NCI-H1417 treated with DMSO at 0.1 percent for 48 hours (cell line): Measurements from ENCODE around the gene HAUS3.
A peak's percentile ranks its signal among the peaks of the same experiment; 100 is the strongest.

Experiments used
- DNase-seq: peaks from one replicate; lab custom pipeline; 2025; lab: John Stamatoyannopoulos, UW

HAUS3 gene

DNA sequence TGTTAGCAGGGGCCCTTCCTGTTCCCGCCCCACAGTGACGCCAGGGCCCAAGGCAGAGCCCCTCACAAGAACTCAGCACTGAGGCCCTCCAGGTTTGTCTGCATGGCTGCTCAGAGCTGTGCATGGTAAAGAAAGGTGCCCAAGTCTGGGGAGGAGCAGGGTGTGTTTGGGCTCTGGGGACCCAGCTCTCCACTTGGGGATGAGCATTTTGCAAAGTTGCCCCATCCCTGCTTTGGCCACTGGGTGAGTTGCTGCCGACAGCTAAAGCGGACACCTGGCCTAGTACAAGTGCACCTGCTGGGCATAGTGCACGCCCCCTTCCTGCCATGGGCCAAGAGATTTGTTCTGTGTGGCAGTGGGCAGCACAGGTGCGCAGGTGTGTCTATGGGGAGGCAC lies 22.0 kb upstream of the HAUS3 start:
- DNase-seq: peak; percentile 13

- DNase-seq: no peak
Measured at GRCh38 chr4:2262944-2263250, 21.0 kb upstream of the HAUS3 start.

- peak; percentile 92 for DNase-seq
Measured at GRCh38 chr4:2262145-2262943, 20.4 kb upstream of the HAUS3 start.

- DNase-seq: no peak
Measured at GRCh38 chr4:2261853-2262144, 19.9 kb upstream of the HAUS3 start, which contains the start of gene MXD4. TSS of gene MXD4 (minus strand) at chr4:2262109. CDS start at chr4:2261980, 129 bp downstream.

DNA sequence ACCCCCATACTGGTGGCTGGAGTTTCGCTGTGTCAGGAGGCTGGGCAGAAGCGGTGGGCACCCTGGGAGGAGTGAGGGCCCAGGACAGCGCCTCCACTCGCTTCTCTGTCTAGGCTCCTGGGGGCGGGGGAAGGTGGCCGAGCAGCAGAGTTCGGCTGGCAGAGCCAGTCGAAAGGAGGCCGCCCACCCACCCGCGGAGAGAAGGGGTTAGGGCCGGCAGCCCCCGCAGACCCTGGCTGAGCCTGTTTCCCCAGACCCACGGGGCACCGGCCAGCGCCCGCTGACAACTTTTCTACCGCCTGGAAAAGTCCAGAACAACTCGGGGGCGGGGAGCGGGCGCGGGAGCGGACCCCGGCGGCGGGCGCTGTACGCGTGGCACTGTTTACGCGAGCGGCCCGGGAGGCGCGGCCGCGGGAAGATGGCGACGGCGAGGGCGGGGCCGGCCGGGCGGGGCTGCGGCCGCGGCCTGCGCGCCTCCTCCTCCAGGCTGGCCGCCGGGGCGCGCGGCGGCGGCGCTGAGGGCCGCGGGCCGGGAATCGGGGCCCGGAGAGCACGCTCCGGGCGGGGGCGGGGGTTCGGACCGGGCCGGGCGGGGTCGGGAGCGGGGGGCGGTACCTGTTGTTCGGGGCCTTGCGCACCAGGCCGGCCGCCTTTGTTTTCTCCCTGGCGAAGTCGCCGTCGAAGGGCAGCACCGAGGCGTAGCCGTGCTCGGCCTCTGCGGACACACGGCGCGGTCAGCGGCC lies 19.4 kb upstream of the HAUS3 start:
- DNase-seq: no peak

DNA sequence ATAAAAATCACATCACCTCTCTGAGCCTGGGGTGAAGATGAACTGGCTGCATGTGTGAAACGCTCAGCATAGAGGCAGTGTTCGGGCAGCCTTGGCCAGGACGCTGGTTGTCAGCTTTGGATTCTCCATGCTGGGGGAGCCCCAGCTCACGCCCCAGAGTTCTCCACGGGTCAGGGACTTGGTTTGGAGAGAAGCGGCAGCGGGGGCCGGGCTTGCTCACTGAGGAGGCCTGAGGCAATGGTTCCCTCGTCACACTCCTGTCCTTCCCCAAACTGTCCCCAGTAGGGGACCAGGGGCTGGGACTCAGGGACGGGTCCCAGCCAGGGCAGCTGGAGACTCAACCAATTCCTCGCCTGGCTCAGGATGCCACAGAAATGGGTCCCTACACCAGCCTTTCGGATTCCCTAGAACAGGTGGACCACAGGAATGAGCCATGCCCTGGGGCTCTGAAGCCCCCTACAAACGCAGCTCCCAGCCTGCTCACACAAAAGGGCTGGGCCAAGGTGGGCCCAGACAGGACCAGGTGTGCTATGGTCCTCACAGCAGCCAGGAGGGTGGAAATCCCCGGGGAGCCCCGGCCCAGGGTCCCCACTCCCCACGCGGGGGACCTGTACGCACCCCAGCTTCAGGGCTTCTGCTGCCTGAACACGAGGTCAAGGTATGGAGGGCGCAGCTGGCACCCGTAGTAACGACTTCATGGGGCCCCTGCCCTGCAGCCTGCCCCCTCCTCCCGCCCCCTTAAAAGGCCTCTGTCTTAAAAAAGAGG lies 18.6 kb upstream of the HAUS3 start:
- DNase-seq: no peak

GRCh38 chr4:2259541-2260343 lies 17.8 kb upstream of the HAUS3 start:
- DNase-seq: no peak

DNA sequence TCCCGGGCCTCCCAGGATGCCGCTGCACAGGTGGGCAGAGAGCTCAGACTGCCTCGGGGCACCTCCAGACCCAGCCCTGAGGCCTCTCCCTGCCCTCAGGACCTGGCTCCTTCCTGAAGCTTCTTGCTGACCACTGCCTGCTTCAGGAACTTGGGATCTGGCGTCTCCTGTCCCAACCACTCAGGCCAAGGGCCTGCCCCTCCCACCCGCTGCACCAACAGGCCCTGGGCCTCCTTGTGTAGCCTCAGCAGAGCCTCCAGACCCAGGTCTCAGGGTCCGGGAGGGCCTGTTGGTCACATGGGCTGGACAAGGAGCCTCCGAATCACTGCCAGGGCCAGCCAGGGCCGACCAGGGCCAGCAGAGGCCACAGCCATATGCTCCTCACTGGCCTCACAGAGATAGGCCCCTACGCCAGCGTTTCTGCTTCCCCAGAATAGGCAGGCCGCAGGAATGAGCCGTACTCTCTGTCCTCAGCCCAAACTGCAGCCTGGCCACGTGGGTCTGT lies 17.2 kb upstream of the HAUS3 start:
- no peak for DNase-seq

DNA sequence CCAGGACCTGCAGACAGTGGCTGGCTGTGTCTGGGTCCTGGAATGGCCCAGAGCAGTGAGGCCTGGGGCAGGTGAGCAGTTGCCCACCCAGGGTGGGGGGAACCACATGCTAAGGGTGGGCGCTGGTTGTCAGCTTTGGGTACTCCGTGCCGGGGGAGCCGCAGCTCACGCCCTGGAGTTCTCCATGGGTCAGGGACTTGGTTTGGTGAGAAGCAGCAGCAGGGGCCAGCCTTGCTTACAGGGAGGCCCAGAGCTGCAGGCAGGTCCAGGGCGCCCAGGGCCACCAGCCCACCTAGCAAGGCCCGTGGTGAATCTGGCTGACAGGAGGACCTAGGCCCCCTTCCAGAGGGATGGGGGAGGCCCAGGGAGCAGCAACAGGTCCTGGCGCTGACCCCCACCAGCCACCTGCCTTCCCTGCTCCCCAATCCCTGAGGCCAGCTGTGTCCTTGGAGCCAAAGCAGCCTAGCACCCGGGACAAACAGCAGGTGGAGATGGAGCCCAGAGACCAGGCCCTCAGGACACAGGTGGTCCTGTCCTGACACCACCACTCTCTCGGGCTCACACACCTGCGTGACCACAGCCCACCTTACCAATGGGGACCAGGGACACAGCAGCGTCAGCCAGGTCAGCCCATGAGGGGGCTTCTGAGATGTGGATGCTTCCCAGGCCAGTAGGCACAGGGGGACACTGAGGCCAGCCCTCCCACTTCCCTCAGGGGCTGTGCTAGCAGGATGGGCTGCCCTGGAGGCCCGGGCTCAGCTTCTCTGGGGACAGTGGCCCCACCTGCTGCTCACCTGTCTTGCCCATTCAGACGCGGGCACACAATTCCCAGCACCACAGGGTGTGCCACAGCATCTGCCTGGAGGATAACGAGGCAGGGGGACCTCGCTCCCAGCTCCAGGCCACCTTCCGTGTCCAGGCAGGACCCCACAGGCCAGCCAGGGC lies 16.4 kb upstream of the HAUS3 start:
- no peak for DNase-seq

- no peak for DNase-seq
Measured at GRCh38 chr4:2257361-2258081, 15.6 kb upstream of the HAUS3 start.

GRCh38 chr4:2256781-2257191 lies 14.9 kb upstream of the HAUS3 start:
- no peak for DNase-seq

DNA sequence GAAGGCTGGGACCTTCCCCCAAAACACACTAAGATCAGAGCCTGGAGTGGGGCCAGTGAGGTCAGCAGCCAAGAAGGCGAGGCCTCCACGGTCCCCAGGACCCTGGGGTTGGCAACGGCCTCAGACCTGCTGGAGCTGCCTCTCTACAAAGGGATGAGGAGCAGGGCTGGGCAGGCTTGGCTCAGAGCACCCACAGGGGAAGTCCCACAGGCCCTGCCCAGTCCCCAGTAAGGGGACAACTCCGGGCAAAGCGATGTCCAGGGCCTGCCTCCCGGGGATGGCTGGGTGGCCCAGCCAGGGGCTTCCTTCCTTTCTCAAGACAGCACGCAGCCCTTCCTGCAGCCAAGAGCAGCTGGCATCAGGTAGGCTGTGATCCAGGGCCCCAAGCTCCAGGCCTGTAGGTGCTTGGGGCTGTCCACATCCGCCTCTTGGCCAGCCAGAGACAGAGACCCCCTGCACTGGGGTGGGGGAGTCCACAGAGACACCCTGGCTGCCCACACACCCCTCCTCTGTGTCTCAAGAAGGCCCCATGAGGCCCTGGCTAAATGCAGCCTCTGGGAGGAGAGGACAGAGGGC lies 14.3 kb upstream of the HAUS3 start:
- no peak for DNase-seq

- no peak for DNase-seq
Measured at GRCh38 chr4:2255501-2256155, 13.7 kb upstream of the HAUS3 start.

DNA sequence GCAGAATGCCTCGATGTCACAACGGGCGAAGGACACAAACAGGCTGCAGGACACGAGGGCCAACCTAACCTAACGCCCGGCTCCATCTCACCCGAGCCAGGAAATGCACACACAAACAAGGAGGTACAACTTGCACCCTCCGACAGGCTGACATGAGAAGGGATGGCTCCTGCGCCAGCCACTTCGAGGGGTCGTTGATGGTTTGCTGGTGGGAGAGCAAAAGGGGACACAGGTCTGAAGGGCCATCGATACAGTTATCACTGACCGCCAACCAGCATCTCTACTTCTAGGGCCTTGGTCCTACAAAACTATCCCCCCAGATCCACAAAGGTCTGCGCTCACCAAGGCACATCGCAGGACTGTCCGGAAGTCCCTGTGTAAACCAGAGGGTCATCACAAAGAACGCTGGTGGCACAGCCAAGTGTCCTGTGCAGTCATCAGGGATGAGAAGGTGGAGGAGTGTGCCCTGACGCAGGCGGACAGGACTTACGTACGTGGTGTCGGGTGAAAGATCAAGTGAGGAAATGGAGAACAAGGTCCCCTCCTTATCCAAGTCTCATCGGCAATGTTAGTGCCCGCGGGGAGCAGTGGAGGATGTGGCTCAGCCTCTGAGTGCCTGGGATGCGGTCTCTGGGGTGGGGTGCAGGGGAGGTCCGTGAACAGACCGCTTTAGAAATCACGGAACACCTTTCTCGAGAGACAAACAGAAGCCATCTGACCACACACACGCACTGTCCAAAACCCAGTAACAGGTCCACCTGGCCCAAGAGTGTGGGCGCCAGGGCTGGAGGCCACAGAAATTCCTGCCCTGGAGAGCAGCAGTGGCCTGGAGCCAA lies 13.0 kb upstream of the HAUS3 start:
- no peak for DNase-seq

GRCh38 chr4:2253160-2254084 lies 11.5 kb upstream of the HAUS3 start:
- no peak for DNase-seq

- DNase-seq: no peak
Measured at GRCh38 chr4:2252530-2253091, 10.7 kb upstream of the HAUS3 start.
